Keratinocyte (primary cell): ENCODE data around the gene SLC12A9. TPM values are rescaled to one million over a fixed set of nuclear protein-coding genes. Genes with fewer than 3 reads are reported as not detected.

Experiments used
- DNase-seq: peaks from one replicate; pipeline ENCODE4 v3.0.0-alpha.2; 2011; ENCODE audit warnings: low read depth, missing footprints, low spot score
- FAIRE-seq: peaks from 2 replicates; lab custom pipeline; 2011; peaks lifted over from hg19 to GRCh38; lab: Jason Lieb, UNC
- H2AFZ ChIP-seq: 2 replicates; pipeline ENCODE4 v1.6.0; 2012; ENCODE audit warnings: low read length, control low read depth, inconsistent platforms; ENCODE audit not compliant: control insufficient read depth
- H3K27ac ChIP-seq: 2 replicates; pipeline ENCODE4 v1.5.1; 2011; ENCODE audit warnings: low read length; ENCODE audit not compliant: control insufficient read depth, insufficient read depth
- H3K27me3 ChIP-seq: 3 replicates; pipeline ENCODE4 v1.6.0; 2011; ENCODE audit warnings: low read length; ENCODE audit not compliant: control insufficient read depth, insufficient read depth; ENCODE audit errors: extremely low read depth
- H3K36me3 ChIP-seq, 2 experiments: 2 replicates in 1 of 2; 3 replicates in 1 of 2; pipeline ENCODE4 v1.5.1; 2011; ENCODE audit warnings: low read length in 2 of 2, mild to moderate bottlenecking in 1 of 2; ENCODE audit not compliant: control insufficient read depth in 2 of 2, insufficient read depth in 2 of 2; ENCODE audit errors: extremely low read depth in 1 of 2
- H3K4me1 ChIP-seq: 3 replicates; pipeline ENCODE4 v1.5.1; 2011; ENCODE audit warnings: low read length; ENCODE audit not compliant: control insufficient read depth, insufficient read depth; ENCODE audit errors: extremely low read depth
- H3K4me2 ChIP-seq: 3 replicates; pipeline ENCODE4 v1.6.0; 2011; ENCODE audit warnings: low read depth, low read length; ENCODE audit not compliant: control insufficient read depth, insufficient read depth; ENCODE audit errors: extremely low read depth
- H3K4me3 ChIP-seq, 3 experiments: fragments of 200-600 bp in 1 of 3; sonication (generic) in 1 of 3; 2 replicates in 2 of 3; 3 replicates in 1 of 3; pipeline ENCODE4 v1.5.1; 2011 to 2016; ENCODE audit warnings: low read length in 3 of 3, mild to moderate bottlenecking in 3 of 3, control low read depth in 2 of 3, inconsistent platforms in 1 of 3, low read depth in 1 of 3, mixed read lengths in 1 of 3, mixed run types in 1 of 3, moderate library complexity in 1 of 3; ENCODE audit not compliant: control insufficient read depth in 2 of 3, insufficient read depth in 2 of 3; ENCODE audit errors: extremely low read depth in 1 of 3
- H3K79me2 ChIP-seq: 2 replicates; pipeline ENCODE4 v1.6.0; 2012; ENCODE audit warnings: low read length; ENCODE audit not compliant: control insufficient read depth, insufficient read depth
- H3K9ac ChIP-seq: 3 replicates; pipeline ENCODE4 v1.6.0; 2011; ENCODE audit warnings: low read length; ENCODE audit not compliant: control insufficient read depth, insufficient read depth; ENCODE audit errors: extremely low read depth
- H3K9me1 ChIP-seq: 3 replicates; pipeline ENCODE4 v1.6.0; 2011; ENCODE audit warnings: low read length; ENCODE audit not compliant: control insufficient read depth, insufficient read depth; ENCODE audit errors: extremely low read depth
- H3K9me3 ChIP-seq: 2 replicates; pipeline ENCODE4 v1.5.1; 2012; ENCODE audit warnings: low read depth, low read length; ENCODE audit not compliant: control insufficient read depth
- H4K20me1 ChIP-seq: 3 replicates; pipeline ENCODE4 v1.6.0; 2011; ENCODE audit warnings: low read length; ENCODE audit not compliant: control insufficient read depth, insufficient read depth; ENCODE audit errors: extremely low read depth
- CTCF ChIP-seq, 3 experiments: IDR thresholded peaks in 1 of 3; conservative IDR thresholded peaks in 1 of 3; optimal IDR thresholded peaks in 1 of 3; 2 replicates in 2 of 3; 3 replicates in 1 of 3; pipeline versions ENCODE3 to v1.5.1; 2011; ENCODE audit warnings: low read length in 3 of 3, mild to moderate bottlenecking in 3 of 3, moderate library complexity in 2 of 3, control low read depth in 1 of 3, inconsistent platforms in 1 of 3; ENCODE audit not compliant: insufficient read depth in 2 of 3; ENCODE audit errors: extremely low read depth in 1 of 3
- EZH2 ChIP-seq: IDR thresholded peaks from one replicate; pipeline ENCODE4 v1.6.1; 2012; ENCODE audit warnings: inconsistent platforms, mild to moderate bottlenecking, low read length, moderate library complexity
- dilution Hi-C: fragments of 300-500 bp; cut with MboI; formaldehyde crosslinking; loops from one replicate; pipeline ENCODE4 v1.7.0; 2020; ENCODE audit warnings: low sequenced_read_pairs; ENCODE audit not compliant: extremely low pct_ligation_motif_present
- polyA plus RNA-seq, 5 experiments: library from polyadenylated mRNA; depleted of rRNA in 3 of 5; stranded (reverse) in 3 of 5; stranded (forward) in 1 of 5; unstranded in 1 of 5; fragments of >200 nt; gene quantifications; 1 replicate in 1 of 5; 2 replicates in 3 of 5; 3 replicates in 1 of 5; pipeline versions ENCODE4 v1.2.1 to v1.2.3, GENCODE V29; 2011 to 2012; ENCODE audit warnings: missing spikeins in 2 of 5, low read depth in 1 of 5, low replicate concordance in 1 of 5

Gene SLC12A9
- polyA plus RNA-seq, 1 donor (not counting 4 experiments of a cell fraction or from before 2014, with no cell fraction given) = 19.8 TPM

- Histone ChIP-seq H3K9me1 (no peaks in the 10 kb centered on the region), H3K4me1 (no peaks in the 10 kb centered on the region), H4K20me1 (no peaks in the 10 kb centered on the region), H2AFZ (no peak overlapping the region), H3K4me2 (no peak overlapping the region), H3K4me3 (no peak overlapping the region), H3K27ac (no peak overlapping the region), H3K9ac (no peak overlapping the region), H3K36me3 (peaks cover 54 to 57% of the 10 kb centered on the region in 2 experiments), H3K9me3 (no peaks in the 10 kb centered on the region), H3K27me3 (no peaks in the 10 kb centered on the region), H3K79me2 (peaks cover 9% of the 10 kb centered on the region)
- dilution Hi-C loops = no loop called here
- DNase-seq = no peak
- no peak for TF ChIP-seq EZH2
- no peak for FAIRE-seq
Measured at GRCh38 chr7:100817097-100817496, 35.4 kb upstream of the SLC12A9 start.

GRCh38 chr7:100818366-100818765 is 34.1 kb upstream of the SLC12A9 start:
- TF ChIP-seq CTCF (optimal IDR thresholded peaks at IDR 0.05 in 1 of 3, IDR thresholded peaks at IDR 0.05 in 1 of 3, conservative IDR thresholded peaks at IDR 0.05 in 1 of 3; ENCODE audit: extremely low read depth in 1 of 3, insufficient read depth in 2 of 3, low read length in 3 of 3) (no peak), EZH2 (no peak)
- H3K9me3 ChIP-seq = no peaks in the 10 kb centered on the region
- no peaks in the 10 kb centered on the region for H3K9me1 ChIP-seq
- peaks cover 20% of the 10 kb centered on the region for H3K79me2 ChIP-seq
- dilution Hi-C loops = no loop called here
- H3K9ac ChIP-seq = no peak overlapping the region
- H4K20me1 ChIP-seq = no peaks in the 10 kb centered on the region
- no peaks in the 10 kb centered on the region for H3K4me1 ChIP-seq
- DNase-seq (no peak), FAIRE-seq (no peak)
- H2AFZ ChIP-seq = no peak overlapping the region
- no peak overlapping the region for H3K27ac ChIP-seq
- H3K4me2 ChIP-seq = no peak overlapping the region
- no peaks in the 10 kb centered on the region for H3K27me3 ChIP-seq
- H3K4me3 ChIP-seq = no peak overlapping the region
- H3K36me3 ChIP-seq = peaks cover 50 to 55% of the 10 kb centered on the region in 2 experiments

- Histone ChIP-seq H3K27ac (no peak overlapping the region), H3K4me1 (no peaks in the 10 kb centered on the region), H3K9ac (no peak overlapping the region), H3K4me2 (no peak overlapping the region), H3K27me3 (no peaks in the 10 kb centered on the region), H3K4me3 (no peak overlapping the region), H2AFZ (no peak overlapping the region), H4K20me1 (no peaks in the 10 kb centered on the region), H3K79me2 (peaks cover 24% of the 10 kb centered on the region), H3K36me3 (peaks cover 51 to 57% of the 10 kb centered on the region in 2 experiments), H3K9me1 (no peaks in the 10 kb centered on the region), H3K9me3 (no peaks in the 10 kb centered on the region)
- DNase-seq (no peak), FAIRE-seq (no peak)
- dilution Hi-C loops = no loop called here
- TF ChIP-seq EZH2 (no peak), CTCF (optimal IDR thresholded peaks at IDR 0.05 in 1 of 3, IDR thresholded peaks at IDR 0.05 in 1 of 3, conservative IDR thresholded peaks at IDR 0.05 in 1 of 3; ENCODE audit: extremely low read depth in 1 of 3, insufficient read depth in 2 of 3, low read length in 3 of 3) (no peak)
Measured at GRCh38 chr7:100818825-100819224, 33.7 kb upstream of the SLC12A9 start.
